HEK293 (cell line): Measurements from ENCODE around the gene STK32C.

ENCODE experiments used
- CTCF ChIA-PET: fragments of 350-600 bp; formaldehyde crosslinking; extraction: SDS; loops from one replicate; lab custom pipeline; 2021; ENCODE audit warnings: antibody characterized with exemption; lab: Yijun Ruan, JAX
- POLR2A ChIA-PET: fragments of 300-600 bp; formaldehyde crosslinking; extraction: SDS; loops from one replicate; lab custom pipeline; 2020; ENCODE audit warnings: antibody characterized with exemption, inconsistent platforms; lab: Yijun Ruan, JAX
- H3K27ac ChIP-seq: fragments of 200-500 bp; sonication (Bioruptor generic); 2 replicates; pipeline ENCODE4 v1.5.1; 2014; ENCODE audit warnings: low read depth, low read length, control low read depth, inconsistent platforms; ENCODE audit errors: extremely low read depth
- H3K36me3 ChIP-seq, 2 experiments: fragments of 200-500 bp in 1 of 2; sonication (Bioruptor generic) in 1 of 2; 1 replicate in 1 of 2; 2 replicates in 1 of 2; pipeline ENCODE4 v1.5.1; 2014 to 2017; ENCODE audit warnings: inconsistent platforms in 2 of 2, low read length in 2 of 2; ENCODE audit not compliant: control insufficient read depth in 2 of 2, insufficient read depth in 1 of 2
- H3K4me1 ChIP-seq: fragments of 200-500 bp; sonication (Bioruptor generic); 2 replicates; pipeline ENCODE4 v1.5.1; 2014; ENCODE audit warnings: mild to moderate bottlenecking, low read length, inconsistent platforms; ENCODE audit not compliant: control insufficient read depth, insufficient read depth
- H3K4me3 ChIP-seq: 2 replicates; pipeline ENCODE4 v1.5.1; 2011; ENCODE audit warnings: low read depth, mild to moderate bottlenecking, control low read depth, low read length, moderate library complexity
- H3K9me3 ChIP-seq: fragments of 200-500 bp; sonication (Bioruptor generic); 2 replicates; pipeline ENCODE4 v1.5.1; 2014; ENCODE audit warnings: low read depth, low read length, inconsistent platforms; ENCODE audit not compliant: control insufficient read depth, insufficient read depth
- BCL6B ChIP-seq: fragments of 450-650 bp; formaldehyde crosslinking; IDR thresholded peaks from 2 replicates; pipeline ENCODE4 v1.5.1; 2017; ENCODE audit warnings: missing biosample characterization, missing genetic modification characterization
- CTCF ChIP-seq: fragments of 450-650 bp; formaldehyde crosslinking; IDR thresholded peaks from 2 replicates; pipeline ENCODE4 v1.5.1; 2016; ENCODE audit warnings: missing biosample characterization, missing genetic modification characterization
- GFI1B ChIP-seq: fragments of 450-650 bp; formaldehyde crosslinking; IDR thresholded peaks from 2 replicates; pipeline ENCODE4 v1.5.1; 2016; ENCODE audit warnings: missing biosample characterization, missing genetic modification characterization
- SCRT2 ChIP-seq: fragments of 450-650 bp; formaldehyde crosslinking; IDR thresholded peaks from 2 replicates; pipeline ENCODE4 v1.5.1; 2016; ENCODE audit warnings: missing biosample characterization, missing genetic modification characterization
- ZBTB1 ChIP-seq: fragments of 450-650 bp; formaldehyde crosslinking; IDR thresholded peaks from 2 replicates; pipeline ENCODE4 v1.5.1; 2016; ENCODE audit warnings: missing biosample characterization, missing genetic modification characterization
- ZFHX2 ChIP-seq: fragments of 450-650 bp; formaldehyde crosslinking; conservative IDR thresholded peaks from 2 replicates; pipeline ENCODE4 v1.5.1; 2016; ENCODE audit warnings: missing biosample characterization, missing genetic modification characterization
- ZNF146 ChIP-seq: fragments of 450-650 bp; formaldehyde crosslinking; IDR thresholded peaks from 2 replicates; pipeline ENCODE4 v1.5.1; 2016; ENCODE audit warnings: missing biosample characterization, missing genetic modification characterization
- ZNF274 ChIP-seq, 2 experiments: fragments of 200-500 bp in 1 of 2; fragments of 450-650 bp in 1 of 2; sonication (Bioruptor generic) in 1 of 2; formaldehyde crosslinking in 1 of 2; IDR thresholded peaks; 2 replicates each; pipeline versions ENCODE4 v1.5.1 to v1.6.1; 2014 to 2016; ENCODE audit warnings: borderline replicate concordance in 1 of 2, inconsistent platforms in 1 of 2, low read length in 1 of 2, missing biosample characterization in 1 of 2, missing genetic modification characterization in 1 of 2
- ZNF292 ChIP-seq: fragments of 450-650 bp; formaldehyde crosslinking; IDR thresholded peaks from 2 replicates; pipeline ENCODE4 v1.5.1; 2016; ENCODE audit warnings: low read depth, missing biosample characterization, missing genetic modification characterization, borderline replicate concordance
- ZNF324 ChIP-seq: fragments of 450-650 bp; formaldehyde crosslinking; IDR thresholded peaks from 2 replicates; pipeline ENCODE4 v1.5.1; 2016; ENCODE audit warnings: missing biosample characterization, missing genetic modification characterization
- ZNF37A ChIP-seq: fragments of 450-650 bp; IDR thresholded peaks from 2 replicates; pipeline ENCODE4 v1.5.1; 2018; ENCODE audit warnings: missing biosample characterization, missing genetic modification characterization
- ZNF391 ChIP-seq: fragments of 450-650 bp; formaldehyde crosslinking; IDR thresholded peaks from 2 replicates; pipeline ENCODE4 v1.5.1; 2016; ENCODE audit warnings: low read depth, missing biosample characterization, missing genetic modification characterization, borderline replicate concordance
- ZNF544 ChIP-seq: fragments of 450-650 bp; formaldehyde crosslinking; IDR thresholded peaks from 2 replicates; pipeline ENCODE4 v1.5.0; 2017; ENCODE audit warnings: missing biosample characterization, missing genetic modification characterization
- ZNF624 ChIP-seq: fragments of 450-650 bp; formaldehyde crosslinking; IDR thresholded peaks from 2 replicates; pipeline ENCODE4 v1.5.1; 2017; ENCODE audit warnings: missing biosample characterization, missing genetic modification characterization
- ZNF707 ChIP-seq: fragments of 450-650 bp; formaldehyde crosslinking; IDR thresholded peaks from 2 replicates; pipeline ENCODE4 v1.5.1; 2016; ENCODE audit warnings: missing biosample characterization, missing genetic modification characterization
- ZNF776 ChIP-seq: fragments of 450-650 bp; formaldehyde crosslinking; IDR thresholded peaks from 2 replicates; pipeline ENCODE4 v1.5.0; 2017; ENCODE audit warnings: missing biosample characterization, missing genetic modification characterization, borderline replicate concordance
- ZNF785 ChIP-seq: fragments of 450-650 bp; formaldehyde crosslinking; IDR thresholded peaks from 2 replicates; pipeline ENCODE4 v1.5.1; 2016; ENCODE audit warnings: missing biosample characterization, missing genetic modification characterization
- ZSCAN16 ChIP-seq: fragments of 450-650 bp; formaldehyde crosslinking; IDR thresholded peaks from 2 replicates; pipeline ENCODE4 v1.5.1; 2016; ENCODE audit warnings: missing biosample characterization, missing genetic modification characterization
- ZXDB ChIP-seq: fragments of 450-650 bp; formaldehyde crosslinking; IDR thresholded peaks from 2 replicates; pipeline ENCODE4 v1.5.1; 2016; ENCODE audit warnings: missing biosample characterization, missing genetic modification characterization
- TF ChIP-seq, protein P1 (sequence below): fragments of 450-650 bp; formaldehyde crosslinking; IDR thresholded peaks from 2 replicates; pipeline ENCODE4 v1.5.1; 2016; ENCODE audit warnings: missing biosample characterization, missing genetic modification characterization, borderline replicate concordance

The STK32C gene

GRCh38 chr10:132237396-132237795, 70.4 kb downstream of the STK32C start:
- ChIA-PET POLR2A (no interaction called here), CTCF (interaction anchor here (0.7 kb wide), 1 partner anchor 14 kb away, joined by 4 read pairs; no protein-coding TSS in a partner anchor)
- no peaks in the 10 kb centered on the region for H3K9me3 ChIP-seq
- no peak overlapping the region for H3K4me3 ChIP-seq
- no peaks in the 10 kb centered on the region for H3K4me1 ChIP-seq
- no peak overlapping the region for H3K27ac ChIP-seq
- TF ChIP-seq ZNF624 (tag by site-specific recombination) (no peak), BCL6B (tag by site-specific recombination) (no peak), ZXDB (tag by site-specific recombination) (no peak), ZNF544 (no peak), ZNF324 (tag by site-specific recombination) (no peak), CTCF (tag by site-specific recombination) (no peak), ZNF146 (tag by site-specific recombination) (no peak), ZNF37A (no peak), ZNF776 (tag by site-specific recombination) (no peak), ZNF707 (tag by site-specific recombination) (no peak), ZBTB1 (tag by site-specific recombination) (no peak), GFI1B (no peak), ZFHX2 (no peak), ZSCAN16 (tag by site-specific recombination) (no peak), ZNF785 (no peak), ZNF391 (tag by site-specific recombination) (no peak), ZNF292 (tag by site-specific recombination) (no peak)
- TF ChIP-seq, protein P1, sequence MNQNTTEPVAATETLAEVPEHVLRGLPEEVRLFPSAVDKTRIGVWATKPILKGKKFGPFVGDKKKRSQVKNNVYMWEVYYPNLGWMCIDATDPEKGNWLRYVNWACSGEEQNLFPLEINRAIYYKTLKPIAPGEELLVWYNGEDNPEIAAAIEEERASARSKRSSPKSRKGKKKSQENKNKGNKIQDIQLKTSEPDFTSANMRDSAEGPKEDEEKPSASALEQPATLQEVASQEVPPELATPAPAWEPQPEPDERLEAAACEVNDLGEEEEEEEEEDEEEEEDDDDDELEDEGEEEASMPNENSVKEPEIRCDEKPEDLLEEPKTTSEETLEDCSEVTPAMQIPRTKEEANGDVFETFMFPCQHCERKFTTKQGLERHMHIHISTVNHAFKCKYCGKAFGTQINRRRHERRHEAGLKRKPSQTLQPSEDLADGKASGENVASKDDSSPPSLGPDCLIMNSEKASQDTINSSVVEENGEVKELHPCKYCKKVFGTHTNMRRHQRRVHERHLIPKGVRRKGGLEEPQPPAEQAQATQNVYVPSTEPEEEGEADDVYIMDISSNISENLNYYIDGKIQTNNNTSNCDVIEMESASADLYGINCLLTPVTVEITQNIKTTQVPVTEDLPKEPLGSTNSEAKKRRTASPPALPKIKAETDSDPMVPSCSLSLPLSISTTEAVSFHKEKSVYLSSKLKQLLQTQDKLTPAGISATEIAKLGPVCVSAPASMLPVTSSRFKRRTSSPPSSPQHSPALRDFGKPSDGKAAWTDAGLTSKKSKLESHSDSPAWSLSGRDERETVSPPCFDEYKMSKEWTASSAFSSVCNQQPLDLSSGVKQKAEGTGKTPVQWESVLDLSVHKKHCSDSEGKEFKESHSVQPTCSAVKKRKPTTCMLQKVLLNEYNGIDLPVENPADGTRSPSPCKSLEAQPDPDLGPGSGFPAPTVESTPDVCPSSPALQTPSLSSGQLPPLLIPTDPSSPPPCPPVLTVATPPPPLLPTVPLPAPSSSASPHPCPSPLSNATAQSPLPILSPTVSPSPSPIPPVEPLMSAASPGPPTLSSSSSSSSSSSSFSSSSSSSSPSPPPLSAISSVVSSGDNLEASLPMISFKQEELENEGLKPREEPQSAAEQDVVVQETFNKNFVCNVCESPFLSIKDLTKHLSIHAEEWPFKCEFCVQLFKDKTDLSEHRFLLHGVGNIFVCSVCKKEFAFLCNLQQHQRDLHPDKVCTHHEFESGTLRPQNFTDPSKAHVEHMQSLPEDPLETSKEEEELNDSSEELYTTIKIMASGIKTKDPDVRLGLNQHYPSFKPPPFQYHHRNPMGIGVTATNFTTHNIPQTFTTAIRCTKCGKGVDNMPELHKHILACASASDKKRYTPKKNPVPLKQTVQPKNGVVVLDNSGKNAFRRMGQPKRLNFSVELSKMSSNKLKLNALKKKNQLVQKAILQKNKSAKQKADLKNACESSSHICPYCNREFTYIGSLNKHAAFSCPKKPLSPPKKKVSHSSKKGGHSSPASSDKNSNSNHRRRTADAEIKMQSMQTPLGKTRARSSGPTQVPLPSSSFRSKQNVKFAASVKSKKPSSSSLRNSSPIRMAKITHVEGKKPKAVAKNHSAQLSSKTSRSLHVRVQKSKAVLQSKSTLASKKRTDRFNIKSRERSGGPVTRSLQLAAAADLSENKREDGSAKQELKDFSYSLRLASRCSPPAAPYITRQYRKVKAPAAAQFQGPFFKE (tag by site-specific recombination) = no peak
- H3K36me3 ChIP-seq = no peaks in the 10 kb centered on the region

DNA sequence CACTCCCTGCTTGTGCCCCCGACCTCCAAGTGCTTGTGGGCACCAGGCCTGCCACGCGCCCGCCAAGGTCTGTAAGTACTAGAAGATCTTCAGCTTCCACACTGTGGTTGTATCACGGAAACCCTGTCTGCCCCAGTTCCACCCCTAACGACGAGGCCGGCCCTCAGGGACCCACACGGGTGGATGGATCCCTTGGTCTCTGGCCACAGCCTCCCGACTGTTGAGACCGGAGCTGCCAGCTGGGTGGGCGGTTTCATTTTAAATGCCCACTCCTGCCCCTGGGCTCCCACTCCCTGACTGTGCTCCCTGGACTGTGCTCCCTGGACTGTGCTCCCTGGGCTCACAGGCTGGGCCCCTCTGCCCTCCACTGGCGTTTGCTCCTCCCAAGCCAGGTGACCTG, 70.9 kb downstream of the STK32C start:
- H3K4me3 ChIP-seq = no peak overlapping the region
- H3K27ac ChIP-seq = no peak overlapping the region
- no peaks in the 10 kb centered on the region for H3K9me3 ChIP-seq
- no peaks in the 10 kb centered on the region for H3K4me1 ChIP-seq
- no peak for TF ChIP-seq ZNF274 (IDR thresholded peaks at IDR 0.05; ENCODE audit: low read length)
- no peak for TF ChIP-seq ZNF274 (tag by site-specific recombination; IDR thresholded peaks at IDR 0.05; ENCODE audit: borderline replicate concordance)
- TF ChIP-seq SCRT2 (tag by site-specific recombination) = no peak
- no peaks in the 10 kb centered on the region for H3K36me3 ChIP-seq
- ChIA-PET POLR2A (no interaction called here), CTCF (interaction anchor here (0.5 to 0.7 kb wide), 2 partner anchors 13 to 630 kb away, joined by 3 to 4 read pairs; no protein-coding TSS in a partner anchor)
